ENCODE data around the gene EXOC2.
"Not testable (repeated sequence)": the region's sequence is repeated elsewhere in the genome, so short reads cannot be mapped to it uniquely, and the experiment has no call there.

The EXOC2 gene

GRCh38 chr6:683742-684440 is 9.0 kb downstream of the EXOC2 start:
- DNase-seq (ENCODE audit: insufficient read length, low spot score) (peak; percentile 91), FAIRE-seq (peak; percentile 89)

GRCh38 chr6:680666-681340 is 12.1 kb downstream of the EXOC2 start:
- DNase-seq (ENCODE audit: insufficient read length, low spot score) (no peak), FAIRE-seq (no peak)

GRCh38 chr6:680251-680650 is 12.7 kb downstream of the EXOC2 start:
- FAIRE-seq (no peak), DNase-seq (ENCODE audit: insufficient read length, low spot score) (no peak)

GRCh38 chr6:679282-679681 is 13.7 kb downstream of the EXOC2 start:
- DNase-seq (ENCODE audit: insufficient read length, low spot score) (no peak), FAIRE-seq (no peak)

GRCh38 chr6:678520-678919 is 14.4 kb downstream of the EXOC2 start:
- no peak for DNase-seq (ENCODE audit: insufficient read length, low spot score)
- no peak for FAIRE-seq

GRCh38 chr6:677919-678318 is 15.0 kb downstream of the EXOC2 start:
- FAIRE-seq = no peak
- no peak for DNase-seq (ENCODE audit: insufficient read length, low spot score)

- FAIRE-seq = no peak
- DNase-seq (ENCODE audit: insufficient read length, low spot score) = no peak
Measured at GRCh38 chr6:674956-675355, 18.0 kb downstream of the EXOC2 start.

- DNase-seq (ENCODE audit: insufficient read length, low spot score) (no peak), FAIRE-seq (no peak)
Measured at GRCh38 chr6:674406-674805, 18.5 kb downstream of the EXOC2 start.

GRCh38 chr6:667253-667927 is 25.5 kb downstream of the EXOC2 start:
- no peak for FAIRE-seq

GRCh38 chr6:665403-666267 is 27.3 kb downstream of the EXOC2 start:
- no peak for DNase-seq (ENCODE audit: insufficient read length, low spot score)
- no peak for FAIRE-seq

More at GRCh38 chr6:667253-667927, 25.5 kb downstream of the EXOC2 start:
- DNase-seq (ENCODE audit: insufficient read length, low spot score) = no peak

- not testable (repeated sequence) for DNase-seq (ENCODE audit: insufficient read length, low spot score); FAIRE-seq
Measured at GRCh38 chr6:663788-664187, 29.2 kb downstream of the EXOC2 start.

- FAIRE-seq (no peak), DNase-seq (ENCODE audit: insufficient read length, low spot score) (no peak)
Measured at GRCh38 chr6:659716-660581, 33.0 kb downstream of the EXOC2 start.

GRCh38 chr6:658244-658643 is 34.7 kb downstream of the EXOC2 start:
- no peak for DNase-seq (ENCODE audit: insufficient read length, low spot score)
- no peak for FAIRE-seq

GRCh38 chr6:657743-658142 is 35.2 kb downstream of the EXOC2 start:
- DNase-seq (ENCODE audit: insufficient read length, low spot score) = no peak

GRCh38 chr6:656460-657252 is 36.3 kb downstream of the EXOC2 start, which contains the start of gene HUS1B:
Gene HUS1B (minus strand): TSS chr6:657100. CDS start chr6:656944, 156 bp downstream.
- no peak for FAIRE-seq
- DNase-seq (ENCODE audit: insufficient read length, low spot score) = no peak

More at GRCh38 chr6:657743-658142, 35.2 kb downstream of the EXOC2 start:
- no peak for FAIRE-seq

GRCh38 chr6:654136-654535 is 38.8 kb downstream of the EXOC2 start:
- no peak for DNase-seq (ENCODE audit: insufficient read length, low spot score)
- FAIRE-seq = no peak

- FAIRE-seq = peak; percentile 54
- no peak for DNase-seq (ENCODE audit: insufficient read length, low spot score)
Measured at GRCh38 chr6:652865-653264, 40.1 kb downstream of the EXOC2 start.

GRCh38 chr6:650098-650497 is 42.8 kb downstream of the EXOC2 start:
- DNase-seq (ENCODE audit: insufficient read length, low spot score) (no peak), FAIRE-seq (no peak)

GRCh38 chr6:642805-643204 is 50.1 kb downstream of the EXOC2 start:
- no peak for FAIRE-seq
- DNase-seq (ENCODE audit: insufficient read length, low spot score) = no peak
